ENCODE results near the gene B3GAT3.

B3GAT3 gene

DNA sequence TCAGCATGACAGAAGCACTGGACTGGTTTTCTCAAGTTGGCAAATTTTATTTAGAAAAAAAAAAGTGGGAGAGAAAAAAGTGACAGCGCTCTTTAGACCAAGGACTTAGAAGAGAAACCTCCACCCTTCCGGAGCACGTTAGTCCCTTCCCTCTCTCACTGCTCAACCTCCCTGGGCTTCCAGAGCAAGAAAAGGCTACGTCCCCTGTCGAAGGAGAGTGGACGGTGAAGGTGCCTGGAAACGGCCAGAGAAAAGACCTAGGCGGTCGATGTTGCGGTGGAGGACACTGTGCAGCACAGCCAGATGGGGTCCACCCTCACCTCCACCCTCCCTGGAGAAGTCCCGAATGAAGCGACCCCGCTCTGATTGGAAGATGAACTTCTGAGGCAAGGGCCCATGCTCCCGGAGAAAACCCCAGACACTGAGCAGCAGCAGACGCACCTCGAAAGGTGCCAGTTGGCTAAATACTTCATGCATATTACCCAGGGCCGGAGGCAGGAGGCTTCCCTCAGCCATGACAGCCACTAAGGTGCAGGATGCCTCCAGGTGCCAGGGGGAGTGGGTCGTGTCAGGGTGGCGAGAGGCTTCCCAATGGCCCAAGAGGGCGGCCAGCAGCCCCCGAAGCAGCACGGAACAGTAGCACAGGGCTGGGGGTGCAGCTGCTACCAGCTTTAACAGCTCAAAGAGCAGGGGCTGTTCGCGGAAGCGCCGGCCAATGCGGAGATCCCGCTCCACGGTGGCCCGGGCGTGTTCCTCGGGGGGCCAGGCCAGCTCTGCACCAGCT lies 25.2 kb upstream of the B3GAT3 start:
- peaks cover 8 to 9% of the 10 kb centered on the region in 2 experiments for H3K4me1 ChIP-seq (ENCODE audit: control insufficient read depth in 1 of 2, insufficient read depth in 2 of 2, low read length in 2 of 2)
- H3K9me3 ChIP-seq (ENCODE audit: insufficient read depth, low read depth, low read length) = no peaks in the 10 kb centered on the region
- no peaks in the 10 kb centered on the region for H3K27me3 ChIP-seq (ENCODE audit: insufficient read depth, low read length)
- peak overlapping the region; percentile 33 for H3K4me2 ChIP-seq (ENCODE audit: low read length)
- H2BK12ac ChIP-seq (ENCODE audit: low read length) = no peak overlapping the region
- peaks cover 7% of the 10 kb centered on the region for H3K79me1 ChIP-seq (ENCODE audit: low read length)
- DNase-seq = no peak
- no peak overlapping the region for H3K4me3 ChIP-seq (ENCODE audit: low read depth, low read length)
- no peak overlapping the region for H3K14ac ChIP-seq (ENCODE audit: low read length)
- no peak overlapping the region for H3K4ac ChIP-seq (ENCODE audit: low read depth, low read length)
- no peak overlapping the region for H2AFZ ChIP-seq (ENCODE audit: insufficient read depth, low read length, poor library complexity)
- no peak overlapping the region for H4K91ac ChIP-seq (ENCODE audit: low read depth, low read length)
- H2AK5ac ChIP-seq (ENCODE audit: low read length) = no peak overlapping the region
- H3K18ac ChIP-seq (ENCODE audit: low read length) = no peak overlapping the region
- no CpG with 5 or more reads among the region's 32 CpGs for WGBS (ENCODE audit: extremely low coverage, insufficient coverage, insufficient read length)
- H4K8ac ChIP-seq (ENCODE audit: low read depth, low read length) = no peak overlapping the region
- peaks cover 30 to 35% of the 10 kb centered on the region in 2 experiments for H3K36me3 ChIP-seq (ENCODE audit: control insufficient read depth in 1 of 2, insufficient read depth in 2 of 2, low read length in 2 of 2)
- H4K12ac ChIP-seq (ENCODE audit: low read depth, low read length) = no peak overlapping the region
- no peak overlapping the region for H2BK5ac ChIP-seq (ENCODE audit: low read depth, low read length, poor library complexity)
- peaks cover 9% of the 10 kb centered on the region for H3K79me2 ChIP-seq (ENCODE audit: control insufficient read depth, insufficient read depth, low read length, poor library complexity)
- no peak overlapping the region for H3K9ac ChIP-seq (ENCODE audit: low read length)
- H2BK120ac ChIP-seq (ENCODE audit: insufficient read depth, low read length, poor library complexity) = no peak overlapping the region
- no peak overlapping the region for H3K23ac ChIP-seq (ENCODE audit: low read length)
- H3K27ac ChIP-seq (ENCODE audit: low read depth, low read length) = no peak overlapping the region

DNA sequence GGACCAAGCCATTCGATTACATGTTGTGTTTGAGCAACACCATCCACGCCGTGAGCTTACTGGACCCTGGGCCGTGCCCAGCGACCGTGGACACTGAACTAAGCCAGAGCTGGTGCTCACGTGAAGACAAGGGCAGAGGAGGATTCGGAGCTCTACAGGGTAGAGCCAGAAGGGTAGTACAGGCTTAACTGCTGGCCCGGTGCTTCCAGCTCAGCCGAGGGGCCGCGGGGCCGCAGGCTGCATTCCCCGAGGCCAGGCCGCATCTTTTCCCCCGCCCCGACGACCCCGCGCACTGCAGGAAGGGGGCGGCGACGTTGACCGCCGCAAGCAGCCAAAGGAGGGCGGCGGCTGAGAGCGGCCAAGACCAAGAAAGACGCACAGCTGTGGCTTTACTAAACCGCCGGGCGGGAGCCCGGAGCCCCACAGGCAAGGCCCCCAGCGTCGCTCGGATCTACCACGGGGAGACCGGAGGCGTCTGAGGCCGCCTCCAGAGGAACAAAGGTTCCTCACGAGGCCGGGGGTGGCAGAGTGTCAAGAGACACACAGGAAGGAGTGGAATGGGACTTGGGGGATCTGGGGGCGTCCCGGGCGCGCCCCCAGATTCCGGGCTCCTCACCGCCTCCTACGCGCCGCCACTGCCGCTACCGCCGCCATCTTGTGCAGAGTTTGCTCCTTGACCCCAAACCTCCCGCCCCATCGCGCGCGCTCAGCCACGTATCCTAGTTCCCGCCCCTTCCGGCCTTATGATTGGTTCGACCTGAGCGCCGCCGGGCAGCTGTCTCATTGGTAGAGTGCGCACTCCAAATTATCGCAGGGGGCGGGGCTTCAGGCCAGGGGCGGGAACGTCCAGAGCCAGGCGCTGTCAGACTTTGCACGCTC lies 24.4 kb upstream of the B3GAT3 start, which contains the start of gene GANAB:
Gene GANAB (minus strand): TSS at position 668 of the 879 bp plus-strand sequence. CDS start 14 bp downstream, at position 654.
- Histone ChIP-seq H3K4me2 (ENCODE audit: low read length) (peak within 1 kb of the TSS; percentile 62), H3K14ac (ENCODE audit: low read length) (peak within 1 kb of the TSS; percentile 23), H2BK120ac (ENCODE audit: insufficient read depth, low read length, poor library complexity) (peak within 1 kb of the TSS; percentile 86), H3K36me3 (ENCODE audit: control insufficient read depth in 1 of 2, insufficient read depth in 2 of 2, low read length in 2 of 2) (peaks cover 30 to 35% of the 10 kb centered on the region in 2 experiments), H2AFZ (ENCODE audit: insufficient read depth, low read length, poor library complexity) (peak within 1 kb of the TSS; percentile 62), H3K9me3 (ENCODE audit: insufficient read depth, low read depth, low read length) (no peaks in the 10 kb centered on the region), H4K12ac (ENCODE audit: low read depth, low read length) (peak within 1 kb of the TSS; percentile 78), H2AK5ac (ENCODE audit: low read length) (peak within 1 kb of the TSS; percentile 1), H3K27me3 (ENCODE audit: insufficient read depth, low read length) (no peaks in the 10 kb centered on the region), H4K8ac (ENCODE audit: low read depth, low read length) (peak within 1 kb of the TSS; percentile 94), H3K4me3 (ENCODE audit: low read depth, low read length) (peak within 1 kb of the TSS; percentile 86), H2BK5ac (ENCODE audit: low read depth, low read length, poor library complexity) (peak within 1 kb of the TSS; percentile 63), H3K4me1 (ENCODE audit: control insufficient read depth in 1 of 2, insufficient read depth in 2 of 2, low read length in 2 of 2) (peaks cover 8 to 9% of the 10 kb centered on the region in 2 experiments), H3K79me1 (ENCODE audit: low read length) (peaks cover 7% of the 10 kb centered on the region), H3K27ac (ENCODE audit: low read depth, low read length) (peak within 1 kb of the TSS; percentile 89), H3K4ac (ENCODE audit: low read depth, low read length) (peak within 1 kb of the TSS; percentile 73), H4K91ac (ENCODE audit: low read depth, low read length) (peak within 1 kb of the TSS; percentile 91), H3K79me2 (ENCODE audit: control insufficient read depth, insufficient read depth, low read length, poor library complexity) (peaks cover 9% of the 10 kb centered on the region), H3K18ac (ENCODE audit: low read length) (peak within 1 kb of the TSS; percentile 75), H2BK12ac (ENCODE audit: low read length) (no peak within 1 kb of the TSS), H3K23ac (ENCODE audit: low read length) (no peak within 1 kb of the TSS), H3K9ac (ENCODE audit: low read length) (peak within 1 kb of the TSS; percentile 97)
- no CpG with 5 or more reads among the region's 73 CpGs for WGBS (ENCODE audit: extremely low coverage, insufficient coverage, insufficient read length)
- peak; percentile 99 for DNase-seq

DNA sequence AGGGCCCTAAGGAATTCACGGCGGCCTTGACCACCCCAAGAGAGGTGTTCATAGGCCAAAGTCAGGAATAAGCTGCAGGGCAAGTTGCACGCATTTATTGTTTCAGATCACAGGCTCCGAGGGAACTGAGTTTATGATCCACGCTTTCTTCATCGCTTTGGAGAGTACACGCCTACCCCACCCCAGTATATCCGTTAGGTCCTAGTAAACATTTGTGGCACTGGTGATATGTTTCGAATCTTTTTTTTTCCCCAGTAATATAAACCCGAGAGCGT lies 23.8 kb upstream of the B3GAT3 start:
- H3K9me3 ChIP-seq (ENCODE audit: insufficient read depth, low read depth, low read length) = no peaks in the 10 kb centered on the region
- peak overlapping the region; percentile 1 for H2AK5ac ChIP-seq (ENCODE audit: low read length)
- peak overlapping the region; percentile 94 for H4K8ac ChIP-seq (ENCODE audit: low read depth, low read length)
- H3K79me1 ChIP-seq (ENCODE audit: low read length) = peaks cover 7% of the 10 kb centered on the region
- DNase-seq = peak in 1 of 2 donors; percentile 12
- no peak overlapping the region for H4K12ac ChIP-seq (ENCODE audit: low read depth, low read length)
- H2AFZ ChIP-seq (ENCODE audit: insufficient read depth, low read length, poor library complexity) = no peak overlapping the region
- H3K4ac ChIP-seq (ENCODE audit: low read depth, low read length) = peak overlapping the region; percentile 73
- peak overlapping the region; percentile 23 for H3K14ac ChIP-seq (ENCODE audit: low read length)
- no peak overlapping the region for H3K18ac ChIP-seq (ENCODE audit: low read length)
- no peak overlapping the region for H2BK120ac ChIP-seq (ENCODE audit: insufficient read depth, low read length, poor library complexity)
- H4K91ac ChIP-seq (ENCODE audit: low read depth, low read length) = peak overlapping the region; percentile 91
- H2BK12ac ChIP-seq (ENCODE audit: low read length) = no peak overlapping the region
- no CpG with 5 or more reads among the region's 11 CpGs for WGBS (ENCODE audit: extremely low coverage, insufficient coverage, insufficient read length)
- H3K4me3 ChIP-seq (ENCODE audit: low read depth, low read length) = peak overlapping the region; percentile 86
- H3K79me2 ChIP-seq (ENCODE audit: control insufficient read depth, insufficient read depth, low read length, poor library complexity) = peaks cover 9% of the 10 kb centered on the region
- H3K4me1 ChIP-seq (ENCODE audit: control insufficient read depth in 1 of 2, insufficient read depth in 2 of 2, low read length in 2 of 2) = peaks cover 8 to 9% of the 10 kb centered on the region in 2 experiments
- H3K9ac ChIP-seq (ENCODE audit: low read length) = peak overlapping the region; percentile 97
- no peaks in the 10 kb centered on the region for H3K27me3 ChIP-seq (ENCODE audit: insufficient read depth, low read length)
- no peak overlapping the region for H3K23ac ChIP-seq (ENCODE audit: low read length)
- H3K27ac ChIP-seq (ENCODE audit: low read depth, low read length) = peak overlapping the region; percentile 89
- no peak overlapping the region for H2BK5ac ChIP-seq (ENCODE audit: low read depth, low read length, poor library complexity)
- peaks cover 32 to 35% of the 10 kb centered on the region in 2 experiments for H3K36me3 ChIP-seq (ENCODE audit: control insufficient read depth in 1 of 2, insufficient read depth in 2 of 2, low read length in 2 of 2)
- peak overlapping the region; percentile 62 for H3K4me2 ChIP-seq (ENCODE audit: low read length)

DNA sequence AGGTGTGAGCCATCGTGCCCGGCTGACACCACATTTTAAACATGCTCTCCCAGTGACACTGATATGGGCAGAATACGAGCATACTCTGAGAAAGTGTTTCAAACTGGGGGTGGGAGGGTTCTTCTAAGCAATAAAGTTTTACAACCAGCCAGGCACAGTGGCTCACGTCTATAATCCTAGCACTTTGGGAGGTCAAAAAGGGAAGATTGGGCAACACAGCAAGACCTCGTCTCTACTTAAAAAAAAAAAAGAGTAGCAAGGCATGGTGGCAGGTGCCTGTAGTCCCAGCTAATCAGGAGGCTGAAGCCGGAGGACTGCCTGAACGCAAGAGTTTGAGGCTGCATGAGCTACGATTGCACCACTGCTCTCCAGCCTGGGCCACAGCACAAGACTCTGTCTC lies 22.4 kb upstream of the B3GAT3 start:
- H3K14ac ChIP-seq (ENCODE audit: low read length) = no peak overlapping the region
- no peak overlapping the region for H3K27ac ChIP-seq (ENCODE audit: low read depth, low read length)
- no peak overlapping the region for H4K8ac ChIP-seq (ENCODE audit: low read depth, low read length)
- no peak overlapping the region for H3K18ac ChIP-seq (ENCODE audit: low read length)
- H3K4ac ChIP-seq (ENCODE audit: low read depth, low read length) = peak overlapping the region; percentile 39
- no peak for DNase-seq
- H2AK5ac ChIP-seq (ENCODE audit: low read length) = no peak overlapping the region
- H3K79me1 ChIP-seq (ENCODE audit: low read length) = peaks cover 7% of the 10 kb centered on the region
- no peak overlapping the region for H4K12ac ChIP-seq (ENCODE audit: low read depth, low read length)
- no CpG with 5 or more reads among the region's 8 CpGs for WGBS (ENCODE audit: extremely low coverage, insufficient coverage, insufficient read length)
- no peak overlapping the region for H2BK5ac ChIP-seq (ENCODE audit: low read depth, low read length, poor library complexity)
- no peak overlapping the region for H2BK120ac ChIP-seq (ENCODE audit: insufficient read depth, low read length, poor library complexity)
- H2AFZ ChIP-seq (ENCODE audit: insufficient read depth, low read length, poor library complexity) = no peak overlapping the region
- H3K27me3 ChIP-seq (ENCODE audit: insufficient read depth, low read length) = no peaks in the 10 kb centered on the region
- H3K23ac ChIP-seq (ENCODE audit: low read length) = no peak overlapping the region
- H3K9ac ChIP-seq (ENCODE audit: low read length) = no peak overlapping the region
- no peak overlapping the region for H3K4me2 ChIP-seq (ENCODE audit: low read length)
- H3K4me3 ChIP-seq (ENCODE audit: low read depth, low read length) = no peak overlapping the region
- no peak overlapping the region for H2BK12ac ChIP-seq (ENCODE audit: low read length)
- H3K36me3 ChIP-seq (ENCODE audit: control insufficient read depth in 1 of 2, insufficient read depth in 2 of 2, low read length in 2 of 2) = peaks cover 28 to 35% of the 10 kb centered on the region in 2 experiments
- peaks cover 8 to 9% of the 10 kb centered on the region in 2 experiments for H3K4me1 ChIP-seq (ENCODE audit: control insufficient read depth in 1 of 2, insufficient read depth in 2 of 2, low read length in 2 of 2)
- peaks cover 9% of the 10 kb centered on the region for H3K79me2 ChIP-seq (ENCODE audit: control insufficient read depth, insufficient read depth, low read length, poor library complexity)
- no peak overlapping the region for H4K91ac ChIP-seq (ENCODE audit: low read depth, low read length)
- H3K9me3 ChIP-seq (ENCODE audit: insufficient read depth, low read depth, low read length) = no peaks in the 10 kb centered on the region

Measured in trophoblast cell (in vitro differentiated cells and primary cell).